Measurements from ENCODE around the gene TCP1. TPM values are rescaled to one million over a fixed set of nuclear protein-coding genes. Genes with fewer than 3 reads are reported as not detected.

The TCP1 gene
- total and polyA plus RNA-seq, 2 of the 13 experiments (the other 11 are each of a cell fraction or from before 2014, with no cell fraction given), result 116 to 553 TPM

GRCh38 chr6:159830501-159831372 is 41.3 kb upstream of the TCP1 start:
- Histone ChIP-seq H2AFZ (ENCODE audit: low read length) (no peak overlapping the region), H3K4me3 (replicated peaks in 1 of 3; ENCODE audit: insufficient read depth in 1 of 3, low read depth in 2 of 3, low read length in 3 of 3) (no peak overlapping the region), H3K27me3 (ENCODE audit: control insufficient read depth in 1 of 2, insufficient read depth in 2 of 2, low read length in 2 of 2) (peaks cover 4 to 50% of the 10 kb centered on the region in 2 experiments; a peak in 3 of 5 replicates), H3K36me3 (replicated peaks in 1 of 2; ENCODE audit: control insufficient read depth in 1 of 2, insufficient read depth in 2 of 2, low read length in 2 of 2) (no peaks in the 10 kb centered on the region), H4K20me1 (ENCODE audit: insufficient read depth, low read length) (no peaks in the 10 kb centered on the region), H3K9me3 (ENCODE audit: low read length) (no peaks in the 10 kb centered on the region), H3K27ac (ENCODE audit: extremely low read length, insufficient read depth, low read length) (no peak overlapping the region), H3K4me1 (ENCODE audit: insufficient read depth, low read length) (no peaks in the 10 kb centered on the region), H3K9ac (ENCODE audit: insufficient read depth, low read depth, low read length) (no peak overlapping the region), H3K4me2 (ENCODE audit: low read depth, low read length) (no peak overlapping the region), H3K79me2 (ENCODE audit: insufficient read depth, low read length) (no peaks in the 10 kb centered on the region)
- ChIA-PET CTCF (ENCODE audit: low intra/inter-chr PET ratio, low total read pairs) (no interaction called here), POLR2A (no interaction called here)
- no peak for DNase-seq (ENCODE audit: low spot score)
- no peak for TF ChIP-seq EZH2 (conservative IDR thresholded peaks at IDR 0.05; ENCODE audit: low read depth, low read length)
- no peak for TF ChIP-seq TBX3 (IDR thresholded peaks at IDR 0.05; ENCODE audit: borderline replicate concordance)
- no peak for TF ChIP-seq ZNF576 (CRISPR knock-in tag; IDR thresholded peaks at IDR 0.05)
- TF ChIP-seq CERS6 (CRISPR knock-in tag; IDR thresholded peaks at IDR 0.05), result no peak
- no peak for TF ChIP-seq HMGXB3 (CRISPR knock-in tag; IDR thresholded peaks at IDR 0.05; ENCODE audit: borderline replicate concordance)
- TF ChIP-seq HNRNPL (IDR thresholded peaks at IDR 0.05; ENCODE audit: low read depth, low read length), result no peak
- no peak for TF ChIP-seq PBX3 (CRISPR knock-in tag; IDR thresholded peaks at IDR 0.05; ENCODE audit: borderline replicate concordance)
- no peak for FAIRE-seq
- intact Hi-C loops (cut with micrococcal nuclease; ENCODE audit: unreplicated experiment), result no loop called here
- in situ Hi-C loops (cut with HindIII; ENCODE audit: extremely low pct_ligation_motif_present, low pct_unique_long_range_greater_than_20kb), result no loop called here
- 43% methylated on average over 11 of the region's 11 CpGs for WGBS (ENCODE audit: low lambda C conversion rate)
- BruUV-seq (replicated peaks), result no TSS peak
- peak; percentile 34; the same call in 2 of the 3 replicates for ATAC-seq

All from HepG2 (cell line).